Measurements from ENCODE around the gene CDC20B.
A peak's percentile ranks its signal among the peaks of the same experiment; 100 is the strongest.

CDC20B gene

GRCh38 chr5:55172937-55173686, at the start of gene CDC20B:
CDC20B (minus strand) TSS chr5:55173177; CDS start chr5:55173000, 177 bp downstream.
- DNase-seq = peak; percentile 47 to 52

GRCh38 chr5:55222092-55222984, 49.4 kb upstream of the CDC20B start:
- DNase-seq = no peak

GRCh38 chr5:55220433-55221185, 47.6 kb upstream of the CDC20B start:
- no peak for DNase-seq

- DNase-seq = no peak
Observed at GRCh38 chr5:55219770-55220169, 46.8 kb upstream of the CDC20B start.

GRCh38 chr5:55218967-55219366, 46.0 kb upstream of the CDC20B start:
- DNase-seq = no peak

- no peak for DNase-seq
Observed at GRCh38 chr5:55211184-55211874, 38.4 kb upstream of the CDC20B start.

- DNase-seq = no peak
Observed at GRCh38 chr5:55205001-55205400, 32.0 kb upstream of the CDC20B start.

- no peak for DNase-seq
Observed at GRCh38 chr5:55191165-55191564, 18.2 kb upstream of the CDC20B start.

GRCh38 chr5:55188656-55189540, 15.9 kb upstream of the CDC20B start:
- no peak for DNase-seq

GRCh38 chr5:55187370-55187769, 14.4 kb upstream of the CDC20B start:
- DNase-seq = peak in 1 of 2 experiments; percentile 40

- no peak for DNase-seq
Observed at GRCh38 chr5:55180016-55180415, 7.0 kb upstream of the CDC20B start.

GRCh38 chr5:55177078-55177477, 4.1 kb upstream of the CDC20B start:
- no peak for DNase-seq

GRCh38 chr5:55176176-55176818, 3.3 kb upstream of the CDC20B start:
- peak; percentile 30 to 40 for DNase-seq

- DNase-seq = no peak
Observed at GRCh38 chr5:55175781-55176175, 2.8 kb upstream of the CDC20B start.

GRCh38 chr5:55173687-55174230, 782 bp upstream of the CDC20B start:
- peak; percentile 26 to 33 for DNase-seq

- DNase-seq = peak; percentile 91
Observed at GRCh38 chr5:55172051-55172899, 702 bp downstream of the CDC20B start.

GRCh38 chr5:55171471-55171870, 1.5 kb downstream of the CDC20B start:
- no peak for DNase-seq

GRCh38 chr5:55162666-55163065, 10.3 kb downstream of the CDC20B start:
- DNase-seq = no peak

GRCh38 chr5:55160493-55161209, 12.3 kb downstream of the CDC20B start:
- DNase-seq = no peak

Data from Kasumi-1 (cell line).